C4-2B (cell line): ENCODE measurements around the gene NRXN3.

Experiments
- ZFX ChIP-seq: fragments of 450-650 bp; IDR thresholded peaks from 2 replicates; pipeline ENCODE4 v1.6.1; 2017
- TF ChIP-seq, protein P1 (sequence below): fragments of 450-650 bp; conservative IDR thresholded peaks from 2 replicates; pipeline ENCODE4 v1.5.1; 2017; ENCODE audit warnings: mild to moderate bottlenecking

DNA sequence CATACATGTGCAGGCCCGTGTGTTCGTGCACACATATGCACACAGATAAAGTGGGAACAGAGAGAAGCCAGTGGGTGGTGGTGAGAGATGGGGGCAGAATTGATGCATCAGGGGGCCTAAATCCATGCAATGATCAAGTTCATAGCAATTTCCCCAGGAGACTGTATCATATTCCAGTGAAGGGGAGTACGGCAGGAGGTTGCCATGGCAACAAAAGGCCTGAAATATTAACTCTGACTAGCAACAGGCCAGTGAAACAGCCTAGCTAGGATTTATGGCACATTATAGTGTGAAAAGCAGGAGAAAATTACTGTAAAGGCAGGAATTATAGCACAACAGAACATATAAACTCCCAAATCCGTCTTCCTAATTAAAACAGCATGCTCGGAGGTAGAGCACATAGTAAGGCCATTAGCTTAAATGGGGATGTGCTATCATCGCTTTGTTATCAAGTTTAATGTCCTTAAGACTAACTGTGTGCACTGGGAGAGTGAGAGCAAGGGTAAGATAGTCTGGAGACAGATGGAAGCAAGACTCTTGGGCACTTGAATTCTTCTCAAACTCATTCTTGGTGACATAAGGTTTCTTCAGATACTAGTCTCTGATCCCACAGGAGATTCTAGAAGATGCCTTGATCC, 1234.8 kb downstream of the NRXN3 start:
- TF ChIP-seq, protein P1, sequence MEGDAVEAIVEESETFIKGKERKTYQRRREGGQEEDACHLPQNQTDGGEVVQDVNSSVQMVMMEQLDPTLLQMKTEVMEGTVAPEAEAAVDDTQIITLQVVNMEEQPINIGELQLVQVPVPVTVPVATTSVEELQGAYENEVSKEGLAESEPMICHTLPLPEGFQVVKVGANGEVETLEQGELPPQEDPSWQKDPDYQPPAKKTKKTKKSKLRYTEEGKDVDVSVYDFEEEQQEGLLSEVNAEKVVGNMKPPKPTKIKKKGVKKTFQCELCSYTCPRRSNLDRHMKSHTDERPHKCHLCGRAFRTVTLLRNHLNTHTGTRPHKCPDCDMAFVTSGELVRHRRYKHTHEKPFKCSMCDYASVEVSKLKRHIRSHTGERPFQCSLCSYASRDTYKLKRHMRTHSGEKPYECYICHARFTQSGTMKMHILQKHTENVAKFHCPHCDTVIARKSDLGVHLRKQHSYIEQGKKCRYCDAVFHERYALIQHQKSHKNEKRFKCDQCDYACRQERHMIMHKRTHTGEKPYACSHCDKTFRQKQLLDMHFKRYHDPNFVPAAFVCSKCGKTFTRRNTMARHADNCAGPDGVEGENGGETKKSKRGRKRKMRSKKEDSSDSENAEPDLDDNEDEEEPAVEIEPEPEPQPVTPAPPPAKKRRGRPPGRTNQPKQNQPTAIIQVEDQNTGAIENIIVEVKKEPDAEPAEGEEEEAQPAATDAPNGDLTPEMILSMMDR, result no peak
- no peak for TF ChIP-seq ZFX
